ENCODE measurements around the gene ACACA.
"Not testable (repeated sequence)": the region's sequence is repeated elsewhere in the genome, so short reads cannot be mapped to it uniquely, and the experiment has no call there.

The ACACA gene

DNA sequence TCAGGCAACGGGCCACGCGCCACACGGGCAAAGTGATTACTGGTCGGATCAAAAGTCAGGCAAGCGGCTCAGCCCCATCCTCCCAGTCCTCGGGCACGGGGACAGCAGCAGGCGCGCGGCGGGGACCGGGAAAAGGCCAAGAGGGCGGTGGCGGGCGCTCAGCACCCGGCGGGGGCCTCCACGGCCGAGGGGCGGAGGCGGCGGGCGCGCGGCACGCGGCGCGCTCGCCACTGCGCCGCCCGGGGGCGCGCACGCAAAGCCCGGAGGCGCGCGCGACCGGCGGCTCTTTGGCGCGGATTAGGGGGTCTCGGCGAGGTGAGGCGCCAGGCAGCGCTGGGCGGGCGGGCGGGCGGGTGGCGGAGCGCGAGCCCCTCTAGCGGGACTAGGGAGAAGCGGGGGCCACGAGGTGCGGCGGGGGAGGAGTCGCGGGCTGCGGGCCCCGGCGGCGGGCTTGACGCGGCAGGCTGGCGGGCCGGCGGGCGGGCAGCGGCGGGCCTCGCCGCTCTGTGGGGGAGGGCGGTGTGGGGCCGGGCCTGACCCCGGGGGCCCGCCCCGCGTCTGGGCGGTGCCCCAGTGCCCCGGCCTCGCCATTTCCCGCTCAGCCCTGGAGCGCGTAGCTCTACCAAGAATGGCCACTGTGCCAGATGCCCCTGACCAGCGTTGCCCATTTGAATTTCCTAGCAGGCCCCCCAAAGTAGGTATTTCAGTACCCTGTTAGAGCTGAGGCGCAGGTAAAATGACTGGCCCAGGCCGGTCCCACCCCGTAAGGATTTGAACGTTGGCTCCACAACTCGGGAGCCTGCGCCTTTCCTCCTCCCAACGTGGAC, at the start of gene ACACA, which contains the start of gene TADA2A:
ACACA (minus strand) TSS at position 202 of the 827 bp plus-strand sequence. CDS start 537 bp downstream, outside the sequence.
TADA2A (plus strand) TSS at position 252 of the 827 bp plus-strand sequence. CDS start 4,480 bp downstream, outside the sequence.
- peak; percentile 88 for DNase-seq

DNA sequence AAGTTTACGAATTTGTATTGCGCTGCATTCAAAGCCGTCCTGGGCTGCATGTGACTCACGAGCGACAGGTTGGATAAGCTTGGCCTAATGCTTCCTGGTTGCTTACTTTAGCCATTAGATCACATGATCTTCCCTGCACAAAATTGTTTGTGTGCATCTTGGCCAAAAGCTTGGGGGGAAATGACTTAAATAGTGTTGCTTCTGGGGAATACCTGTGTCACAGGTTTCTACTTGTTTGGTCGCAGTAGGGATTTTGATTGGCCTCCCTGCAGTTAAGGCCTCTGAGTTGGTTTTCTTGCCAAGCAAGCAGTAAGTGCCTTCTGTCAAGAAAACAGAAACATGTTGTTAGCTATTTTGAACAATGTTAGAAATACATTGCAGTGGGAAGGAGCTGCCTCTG, 43.5 kb upstream of the ACACA start:
- no peak for DNase-seq

DNA sequence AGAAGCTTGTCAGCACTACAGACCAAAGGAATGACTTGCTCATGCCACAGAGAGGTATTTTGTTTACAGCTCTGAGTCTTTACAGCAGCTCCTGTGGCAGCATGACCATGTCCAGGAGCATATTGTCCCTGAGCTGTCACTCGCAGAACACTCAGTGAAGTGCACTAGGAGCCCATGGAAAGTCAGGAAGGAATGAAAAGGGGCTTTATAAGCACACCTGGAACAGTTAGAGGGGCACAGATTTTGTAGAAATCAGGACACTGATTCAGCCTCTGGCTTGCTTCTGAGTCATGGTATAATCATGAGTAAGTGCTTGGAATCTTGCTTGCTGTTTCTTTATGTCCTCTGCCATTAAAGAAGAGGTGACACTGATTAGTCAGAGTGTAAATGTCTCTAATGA, 41.0 kb upstream of the ACACA start:
- DNase-seq, result no peak

DNA sequence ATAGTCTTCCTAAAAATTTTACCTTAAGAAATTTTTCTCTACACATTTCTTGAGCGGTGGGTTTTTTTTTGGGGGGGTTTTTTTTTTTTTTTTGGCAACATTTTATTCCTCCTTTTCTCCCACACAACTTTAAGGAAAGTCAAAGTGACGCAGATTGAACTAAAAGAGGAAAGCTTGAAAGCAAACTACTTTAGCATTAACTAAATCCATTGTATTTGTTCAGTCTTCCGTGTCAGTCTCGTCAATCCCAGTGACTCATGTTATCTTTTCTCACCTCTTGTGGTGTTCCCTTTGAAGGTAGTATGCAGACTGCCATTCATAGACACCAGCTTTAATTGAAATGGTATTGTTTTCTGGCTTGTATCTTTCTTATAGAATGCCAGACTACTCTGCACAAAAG, 39.4 kb upstream of the ACACA start:
- DNase-seq, result no peak

DNA sequence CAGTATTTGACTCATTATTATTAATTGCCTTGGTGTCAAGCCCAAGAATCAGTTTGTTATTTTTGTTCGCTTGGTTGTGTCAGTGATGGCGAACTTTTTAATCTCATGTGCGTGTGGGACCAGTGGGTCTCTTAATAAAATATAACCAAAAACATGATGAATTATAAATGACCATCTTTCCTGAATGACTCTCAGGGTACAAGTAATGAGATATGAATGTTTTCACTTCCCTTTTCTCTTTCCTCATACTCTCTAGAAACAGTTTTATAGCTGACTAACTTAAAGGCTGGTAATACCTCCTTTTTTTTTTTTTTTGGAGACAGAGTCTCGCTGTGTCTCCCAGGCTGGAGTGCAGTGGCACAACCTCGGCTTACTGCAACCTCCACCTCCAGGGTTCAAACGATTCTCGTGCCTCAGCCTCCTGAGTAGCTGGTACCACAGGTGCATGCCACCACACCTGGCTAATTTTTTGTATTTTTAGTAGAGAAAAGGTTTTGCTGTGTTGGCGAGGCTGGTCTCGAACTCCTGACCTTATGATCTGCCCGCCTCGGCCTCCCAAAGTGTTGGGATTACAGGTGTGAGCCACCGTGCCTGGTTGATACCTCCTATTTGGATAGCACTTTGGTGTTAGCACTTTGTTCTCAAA, 34.9 kb upstream of the ACACA start:
- DNase-seq, result peak; percentile 59

DNA sequence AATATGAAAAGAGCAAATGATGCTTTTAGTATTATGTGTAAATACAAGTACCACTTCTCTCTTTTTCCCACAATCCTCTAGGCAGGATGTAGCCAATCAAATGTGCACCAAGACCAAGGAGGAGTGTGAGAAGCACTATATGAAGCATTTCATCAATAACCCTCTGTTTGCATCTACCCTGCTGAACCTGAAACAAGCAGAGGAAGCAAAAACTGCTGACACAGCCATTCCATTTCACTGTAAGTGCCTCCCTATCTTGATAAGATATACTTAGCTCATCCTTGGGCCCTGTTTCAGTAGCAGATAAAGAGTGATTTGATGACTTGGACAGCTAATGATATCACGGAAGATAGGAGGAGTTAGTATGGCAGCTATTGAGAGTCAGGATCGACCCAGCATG, 33.8 kb upstream of the ACACA start:
- DNase-seq, result no peak

DNA sequence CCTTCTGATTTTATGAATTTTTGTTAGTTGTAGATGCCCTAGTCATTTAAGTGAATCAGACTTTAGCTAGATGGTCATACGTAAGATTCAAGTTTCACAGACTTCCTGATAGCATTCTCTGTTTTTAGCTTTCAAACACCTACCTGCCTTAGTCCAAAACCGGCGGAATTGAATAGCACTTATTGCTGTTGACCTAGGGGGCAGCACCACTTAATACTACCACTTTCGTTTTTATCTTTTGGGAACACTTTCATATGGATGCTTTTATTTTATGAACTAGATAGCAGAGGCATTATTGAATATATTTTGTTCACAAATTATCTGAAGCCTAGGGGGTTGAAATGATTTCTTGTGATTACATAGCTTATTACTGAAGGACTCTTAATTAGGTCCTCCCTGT, 31.5 kb upstream of the ACACA start:
- no peak for DNase-seq

DNA sequence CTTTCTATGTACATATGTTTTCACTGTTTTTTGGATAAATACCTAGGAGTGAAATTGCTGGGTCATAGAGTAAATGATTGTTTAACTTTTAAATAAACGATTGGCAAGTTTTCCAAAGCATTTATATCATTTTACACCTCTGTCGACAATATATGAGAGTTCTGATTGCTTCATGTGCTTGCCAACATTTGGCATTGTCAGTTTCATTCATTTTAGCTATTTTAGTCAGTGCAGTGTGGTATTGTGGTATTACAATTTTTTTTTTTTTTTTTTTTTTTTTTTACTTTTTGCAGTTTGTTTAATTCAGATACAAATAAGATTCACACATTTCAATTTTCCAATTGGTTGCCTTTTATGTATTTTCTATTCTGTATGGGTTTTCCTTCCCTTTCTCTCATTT, 26.0 kb upstream of the ACACA start:
- no peak for DNase-seq

DNA sequence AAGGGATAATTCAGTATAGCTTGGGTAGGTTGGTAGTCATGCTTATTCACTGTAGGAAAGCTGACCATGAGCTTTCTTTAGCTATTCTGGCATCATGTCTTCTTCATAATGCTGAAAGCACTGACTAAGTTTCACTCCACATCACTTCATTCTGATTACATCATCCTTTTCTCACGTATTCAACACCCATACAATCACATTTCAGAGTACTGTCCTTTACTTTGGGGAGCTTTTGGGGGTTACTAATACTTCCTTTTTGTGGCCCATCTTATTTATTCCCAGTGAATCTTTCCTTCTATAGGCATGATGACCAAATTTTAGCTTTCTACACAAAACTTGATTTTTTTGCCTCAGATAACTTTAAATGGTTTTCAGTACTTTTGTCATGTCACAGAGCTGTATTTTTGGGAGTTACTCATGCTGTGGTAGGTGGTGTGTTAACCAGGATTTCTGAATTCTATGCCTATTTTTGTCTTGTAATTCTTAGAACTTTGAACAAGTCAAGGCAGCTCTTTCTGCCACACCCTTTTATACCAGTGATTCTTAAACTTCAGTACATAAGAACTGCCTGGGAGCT, 23.5 kb upstream of the ACACA start:
- peak; percentile 74 for DNase-seq

DNA sequence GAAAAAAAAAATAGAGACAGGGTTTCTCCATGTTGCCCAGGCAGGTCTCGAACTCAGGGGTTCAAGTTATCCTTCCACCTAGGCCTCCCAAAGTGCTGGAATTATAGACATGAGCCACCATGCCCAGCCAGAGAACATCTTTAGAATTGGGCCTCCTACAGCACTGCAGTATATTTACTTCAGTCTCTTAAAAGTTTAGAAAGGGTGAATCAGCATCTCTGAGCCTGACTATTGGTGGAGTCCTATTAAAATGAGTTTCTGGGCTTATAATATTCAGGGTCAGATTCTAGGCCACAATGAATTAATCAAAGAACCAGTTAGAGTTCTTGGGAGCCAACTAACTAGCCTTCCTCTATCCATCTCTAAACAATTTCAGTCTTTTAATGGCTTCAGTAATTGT, 22.8 kb upstream of the ACACA start:
- DNase-seq, result no peak

DNA sequence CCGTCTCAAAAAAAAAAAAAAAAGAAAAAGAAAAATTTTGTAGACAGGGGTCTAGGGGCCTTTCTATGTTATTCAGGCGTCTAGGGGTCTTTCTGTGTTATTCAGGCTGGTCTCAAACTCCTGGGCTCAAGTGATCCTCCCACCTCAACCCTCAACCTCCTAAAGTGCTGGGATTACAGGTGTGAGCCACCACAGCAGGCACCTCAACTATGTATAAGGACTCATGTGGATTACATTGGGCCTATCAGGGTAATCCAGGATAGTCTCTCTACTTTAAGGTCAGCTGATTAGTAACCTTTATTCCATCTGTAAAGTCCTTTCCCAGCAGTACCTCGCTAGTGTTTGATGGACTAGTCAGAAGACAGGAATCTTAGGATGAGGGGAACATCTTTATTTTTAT, 22.4 kb upstream of the ACACA start:
- DNase-seq, result no peak

DNA sequence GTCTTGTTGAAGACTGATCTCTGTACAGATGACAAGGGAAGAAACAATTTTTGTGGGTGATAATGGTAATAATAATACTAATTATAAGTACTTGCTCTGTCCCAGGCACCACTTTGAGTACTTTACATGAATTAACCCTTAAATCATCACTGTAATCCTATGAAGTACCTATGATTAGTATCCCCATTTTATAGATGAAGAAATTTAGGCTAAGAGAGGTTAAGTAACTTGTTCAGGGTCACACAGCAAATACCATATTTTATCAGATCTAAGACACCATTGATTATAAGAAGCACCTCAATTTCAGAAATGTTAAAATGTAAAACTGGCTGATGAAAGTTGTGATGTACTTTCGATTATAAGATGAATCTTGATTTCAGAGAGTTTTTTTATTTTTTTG, 18.6 kb upstream of the ACACA start:
- DNase-seq, result no peak

DNA sequence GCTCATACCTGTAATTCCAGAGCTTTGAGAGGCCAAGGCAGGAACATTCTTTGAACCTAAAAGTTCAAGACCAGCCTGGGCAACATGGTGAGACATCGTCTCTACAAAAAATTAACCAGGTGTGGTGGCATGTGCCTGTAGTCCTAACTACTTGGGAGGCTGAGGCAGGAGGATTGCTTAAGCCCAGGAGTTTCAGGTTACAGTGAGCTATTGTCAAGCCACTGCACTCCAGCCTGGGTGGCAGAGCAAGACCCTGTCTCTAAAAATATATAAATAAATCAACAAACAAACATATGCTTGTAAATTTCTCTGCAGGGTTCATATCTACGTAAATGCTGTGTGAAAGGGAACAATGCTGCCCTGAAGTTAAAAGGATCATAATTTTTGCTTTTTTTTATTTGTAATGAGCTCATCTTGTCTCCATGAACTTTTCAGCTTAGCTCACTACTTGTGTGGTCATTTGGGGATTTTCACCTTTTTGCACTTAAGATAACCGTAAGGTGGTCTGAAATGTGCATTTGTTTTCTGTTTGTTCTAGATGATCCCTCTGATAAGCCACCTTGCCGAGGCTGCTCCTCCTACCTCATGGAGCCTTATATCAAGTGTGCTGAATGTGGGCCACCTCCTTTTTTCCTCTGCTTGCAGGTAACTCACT, 16.5 kb upstream of the ACACA start:
- no peak for DNase-seq

DNA sequence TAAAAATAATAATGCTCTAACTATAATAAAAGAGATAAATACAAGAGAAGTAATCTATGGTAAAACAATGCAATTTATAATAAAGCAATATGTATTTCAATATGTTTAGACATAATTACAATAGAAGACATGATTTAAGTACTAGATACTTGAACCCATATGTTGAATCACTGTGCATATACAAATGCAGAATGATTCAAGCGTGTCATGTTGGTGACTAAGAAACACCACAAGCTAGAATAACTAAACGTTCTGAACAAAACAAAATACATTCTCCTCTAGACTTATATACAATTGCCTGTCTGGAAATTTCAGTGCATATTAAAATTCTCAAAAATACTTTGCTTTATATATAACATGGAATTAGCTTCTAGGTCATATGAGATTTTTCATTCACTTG, 11.2 kb upstream of the ACACA start:
- DNase-seq, result no peak

DNA sequence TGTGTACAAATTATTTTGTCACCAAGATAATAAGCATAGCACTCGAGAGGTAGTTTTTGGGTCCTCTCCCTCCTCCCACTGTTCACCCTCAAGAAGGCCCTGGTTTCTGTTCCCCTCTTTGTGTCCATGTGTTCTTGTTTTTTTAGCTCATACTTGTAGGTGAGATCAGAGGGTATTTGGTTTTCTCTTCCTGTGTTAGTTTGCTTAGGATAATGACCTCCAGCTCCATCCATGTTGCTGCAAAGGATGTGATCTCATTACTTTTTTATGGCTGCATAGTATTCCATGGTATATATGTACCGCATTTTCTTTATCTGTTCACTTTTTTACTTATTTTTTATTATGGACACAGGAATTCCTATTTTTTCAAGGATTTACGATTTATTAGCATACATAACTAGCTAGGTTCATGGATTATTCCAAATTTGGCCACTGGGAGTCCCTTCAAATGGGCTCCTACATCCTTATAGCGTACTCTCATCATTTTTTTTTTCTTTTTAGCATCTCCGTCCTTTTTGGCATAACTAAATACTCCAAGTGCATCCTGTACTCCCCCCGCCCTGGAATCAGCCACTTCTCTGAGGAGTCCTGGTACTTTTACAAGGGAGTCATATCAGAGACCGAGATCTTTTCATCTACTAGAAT, 7.4 kb upstream of the ACACA start:
- no peak for DNase-seq

DNA sequence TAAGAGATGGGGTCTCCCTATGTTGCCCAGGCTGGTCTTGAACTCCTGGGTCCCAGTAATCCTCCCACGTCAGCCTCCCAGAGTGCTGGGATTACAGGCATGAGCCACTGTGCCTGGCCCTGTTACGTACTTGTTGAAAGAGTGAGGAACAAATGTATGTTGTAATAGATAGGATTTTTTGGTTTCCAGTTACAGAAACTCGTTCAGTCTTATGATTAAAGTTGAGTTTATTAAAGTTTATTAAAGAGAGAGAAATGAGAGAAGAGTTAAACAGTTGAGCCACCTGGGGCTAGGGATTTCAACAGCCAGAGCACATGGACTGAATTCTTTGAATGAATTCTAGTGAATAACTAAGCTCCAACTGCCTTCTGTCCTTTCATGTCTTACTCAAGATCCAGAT, 3.7 kb upstream of the ACACA start:
- no peak for DNase-seq

DNA sequence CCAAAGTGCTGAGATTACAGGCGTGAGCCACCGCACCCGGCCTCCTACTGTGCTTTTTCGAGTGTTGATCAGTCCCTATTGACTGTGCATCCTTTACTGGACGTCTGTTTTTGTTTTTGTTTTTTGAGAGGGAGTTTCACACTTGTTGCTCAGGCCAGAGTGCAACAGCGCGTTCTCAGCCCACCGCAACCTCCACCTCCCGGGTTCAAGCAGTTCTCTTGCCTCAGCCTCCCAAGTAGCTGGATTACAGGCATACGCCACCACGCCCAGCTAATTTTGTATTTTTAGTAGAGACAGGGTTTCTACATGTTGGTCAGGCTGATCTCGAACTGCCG, 1.5 kb upstream of the ACACA start:
- not testable (repeated sequence) for DNase-seq

DNA sequence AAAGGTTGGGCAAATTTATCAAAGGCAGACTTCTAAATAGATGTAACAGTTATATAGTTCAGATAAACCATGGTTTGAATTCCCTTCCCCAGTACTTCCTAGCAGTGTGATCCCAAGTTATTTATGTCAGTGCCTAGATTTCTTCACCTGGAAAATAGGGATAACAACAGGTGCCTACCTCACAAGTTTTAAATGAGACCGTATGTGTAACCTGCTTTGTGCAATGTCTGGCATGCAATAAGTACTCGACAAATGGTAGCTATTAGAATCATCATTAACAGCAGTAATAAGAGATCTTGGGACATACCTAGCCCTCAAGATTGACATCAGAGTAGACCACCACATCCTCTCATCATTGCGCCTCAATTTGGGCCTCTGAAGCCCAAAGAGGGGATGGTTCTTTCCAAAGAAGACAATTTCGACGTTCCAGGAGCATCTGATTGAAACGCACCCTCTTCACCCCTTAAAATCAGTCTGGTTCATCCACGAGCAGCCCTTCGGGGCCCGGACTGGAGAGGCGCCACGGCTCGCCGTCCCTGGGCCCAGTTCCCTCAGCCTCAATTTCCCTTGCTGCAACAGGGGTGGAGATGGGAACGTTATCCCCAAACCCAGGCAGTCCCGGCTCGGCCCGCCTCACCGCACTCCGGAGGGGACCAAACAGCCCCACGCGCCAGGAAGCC, 541 bp downstream of the ACACA start:
- no peak for DNase-seq

DNA sequence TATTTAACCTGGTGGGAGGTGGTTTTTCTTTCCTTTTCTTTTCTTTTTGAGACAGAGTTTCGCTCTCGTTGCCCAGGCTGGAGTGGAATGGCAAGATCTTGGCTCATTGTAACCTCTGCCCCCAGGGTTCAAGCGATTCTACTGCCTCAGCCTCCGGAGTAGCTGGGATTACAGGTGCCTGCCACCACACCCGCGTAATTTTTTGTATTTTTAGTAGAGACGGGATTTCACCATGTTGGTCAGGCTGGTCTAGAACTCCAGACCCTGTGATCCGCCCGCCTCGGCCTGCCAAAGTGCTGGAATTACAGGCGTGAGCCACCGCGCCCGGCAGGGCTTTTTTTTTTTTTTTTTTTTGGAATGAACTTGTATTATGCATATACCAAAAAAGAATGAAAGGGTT, 1.1 kb downstream of the ACACA start:
- not testable (repeated sequence) for DNase-seq

DNA sequence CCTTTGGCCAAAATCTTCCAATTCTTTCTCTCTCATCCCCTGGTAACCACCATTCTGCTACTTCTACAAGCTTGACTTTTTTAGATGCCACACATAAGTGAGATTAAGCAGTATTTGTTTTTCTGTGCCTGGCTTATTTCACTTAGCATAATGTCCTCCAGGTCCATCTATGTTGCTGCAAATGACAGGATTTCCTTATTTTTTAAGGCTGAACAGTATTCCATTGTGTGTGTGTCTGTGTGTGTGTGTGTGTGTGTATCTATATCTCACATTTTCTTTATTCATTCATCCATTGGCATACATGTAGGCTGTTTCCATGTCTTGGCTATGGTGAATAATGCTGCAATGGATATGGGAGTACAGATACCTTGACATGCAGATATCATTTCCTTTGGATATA, 6.1 kb downstream of the ACACA start:
- no peak for DNase-seq

DNA sequence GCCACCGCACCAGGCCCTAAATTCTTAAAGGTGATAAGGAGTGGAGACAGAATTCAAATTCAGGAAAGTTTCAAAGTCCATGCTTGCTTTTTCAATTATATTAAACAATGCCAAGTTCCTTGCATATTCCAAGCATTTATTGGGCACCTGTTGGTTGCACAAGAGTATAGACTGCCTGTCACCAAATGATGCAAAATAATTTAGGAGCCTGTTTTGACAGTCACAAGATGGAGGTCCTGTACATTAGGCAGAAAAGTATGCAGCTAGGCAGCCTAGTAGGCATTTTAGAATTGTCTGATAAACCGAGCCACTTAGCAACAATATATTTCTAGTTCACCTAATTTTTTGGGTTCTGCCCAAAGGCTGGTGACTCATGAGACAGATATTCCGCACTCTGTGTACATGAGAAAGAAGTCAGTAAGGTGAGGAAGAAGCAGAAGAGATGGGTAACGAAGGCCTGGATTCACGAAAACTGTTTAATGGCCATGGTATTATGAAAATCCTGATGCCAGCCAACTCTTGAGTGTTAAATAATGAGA, 7.3 kb downstream of the ACACA start:
- no peak for DNase-seq

DNA sequence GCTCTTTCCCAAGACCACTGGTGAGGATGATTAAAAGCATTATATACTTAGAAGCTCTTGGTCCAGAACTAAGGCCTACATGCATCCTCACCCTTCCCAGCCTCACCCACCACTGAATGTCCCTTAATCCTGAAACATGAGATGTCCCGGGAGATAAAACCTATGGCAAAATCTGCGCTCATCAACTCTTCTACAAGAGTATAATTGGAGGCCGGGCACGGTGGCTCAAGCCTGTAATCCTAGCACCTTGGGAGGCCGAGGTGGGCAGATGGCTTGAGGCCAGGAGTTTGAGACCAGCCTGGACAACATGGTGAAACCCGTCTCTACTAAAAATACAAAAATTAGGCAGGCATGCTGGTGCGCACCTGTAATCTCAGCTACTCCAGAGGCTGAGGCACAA, 13.3 kb downstream of the ACACA start:
- no peak for DNase-seq

Measured in inflammatory macrophage treated with lipopolysaccharide for 4 hours (primary cell).